MCF 10A (cell line): Measurements from ENCODE around the gene USF1. TPM values are rescaled to one million over a fixed set of nuclear protein-coding genes. Genes with fewer than 3 reads are reported as not detected.

ENCODE experiments used
- BruUV-seq: library from RNA; stranded (reverse); fragments of 400-500 nt; replicated peaks from 2 replicates; lab custom pipeline; 2021; lab: Mats Ljungman, UMichigan
- CTCF ChIA-PET: fragments of 300-600 bp; sonication (Branson Sonifier 250); formaldehyde crosslinking; extraction: SDS; loops from one replicate; lab custom pipeline; 2021; ENCODE audit warnings: antibody characterized with exemption, inconsistent platforms; lab: Yijun Ruan, JAX
- POLR2A ChIA-PET: fragments of 300-600, 350-650 bp; sonication (Branson Sonifier 250); formaldehyde crosslinking; extraction: SDS; loops from one replicate; lab custom pipeline; 2020; ENCODE audit warnings: antibody characterized with exemption, inconsistent platforms; lab: Yijun Ruan, JAX
- DNase-seq: peaks from one replicate; pipeline ENCODE4 v3.0.0-alpha.2; 2018; ENCODE audit not compliant: unreplicated experiment
- H3K27ac Mint-ChIP-seq: one replicate; pipeline ENCODE4 v1.8.0; 2022; ENCODE audit warnings: mild to moderate bottlenecking, low read depth, mixed read lengths; ENCODE audit not compliant: unreplicated experiment
- H3K27me3 Mint-ChIP-seq: one replicate; pipeline ENCODE4 v1.8.0; 2022; ENCODE audit warnings: mixed read lengths; ENCODE audit not compliant: insufficient read depth, unreplicated experiment
- H3K36me3 Mint-ChIP-seq: one replicate; pipeline ENCODE4 v1.8.0; 2022; ENCODE audit warnings: mild to moderate bottlenecking, moderate library complexity, mixed read lengths; ENCODE audit not compliant: insufficient read depth, unreplicated experiment
- H3K4me1 Mint-ChIP-seq: one replicate; pipeline ENCODE4 v1.8.0; 2022; ENCODE audit warnings: mixed read lengths; ENCODE audit not compliant: insufficient read depth, unreplicated experiment
- H3K4me3 Mint-ChIP-seq: one replicate; pipeline ENCODE4 v1.8.0; 2022; ENCODE audit warnings: mild to moderate bottlenecking, moderate library complexity, mixed read lengths; ENCODE audit not compliant: unreplicated experiment
- H3K9me3 Mint-ChIP-seq: one replicate; pipeline ENCODE4 v1.8.0; 2022; ENCODE audit warnings: mixed read lengths; ENCODE audit not compliant: unreplicated experiment
- intact Hi-C: fragments of 100-400 bp; cut with micrococcal nuclease; formaldehyde crosslinking; loops from 2 replicates; pipeline ENCODE4 v1.14.1; 2022
- total RNA-seq: library from RNA; stranded (reverse); gene quantifications from 2 replicates; pipeline ENCODE4 v1.2.3, GENCODE V29; 2022
- TF ChIP-seq, protein P1 (sequence below): fragments of 200-600 bp; IDR thresholded peaks from one replicate; pipeline ENCODE4 v1.8.0; 2022; ENCODE audit warnings: antibody characterized with exemption, mild to moderate bottlenecking; ENCODE audit not compliant: unreplicated experiment

The USF1 gene
- total RNA-seq, 1 experiment from 2014 or later = 48.8 TPM

- intact Hi-C loops = no loop called here
- Mint-ChIP-seq H3K27me3 (no peaks in the 10 kb centered on the region), H3K36me3 (peaks cover 5% of the 10 kb centered on the region), H3K4me1 (peaks cover 49% of the 10 kb centered on the region), H3K4me3 (no peak overlapping the region), H3K9me3 (no peaks in the 10 kb centered on the region), H3K27ac (no peak overlapping the region)
- CTCF ChIA-PET = interaction anchor here (0.6 to 10.3 kb wide), 7 partner anchors 12 to 442 kb away, joined by 3 to 331 read pairs (median 3); partner anchors contain the start of gene ARHGAP30
- no TSS peak for BruUV-seq
- POLR2A ChIA-PET = interaction anchor here (0.7 to 1.2 kb wide), 2 partner anchors 19 to 858 kb away, joined by 3 read pairs; no protein-coding TSS in a partner anchor
- TF ChIP-seq, protein P1, sequence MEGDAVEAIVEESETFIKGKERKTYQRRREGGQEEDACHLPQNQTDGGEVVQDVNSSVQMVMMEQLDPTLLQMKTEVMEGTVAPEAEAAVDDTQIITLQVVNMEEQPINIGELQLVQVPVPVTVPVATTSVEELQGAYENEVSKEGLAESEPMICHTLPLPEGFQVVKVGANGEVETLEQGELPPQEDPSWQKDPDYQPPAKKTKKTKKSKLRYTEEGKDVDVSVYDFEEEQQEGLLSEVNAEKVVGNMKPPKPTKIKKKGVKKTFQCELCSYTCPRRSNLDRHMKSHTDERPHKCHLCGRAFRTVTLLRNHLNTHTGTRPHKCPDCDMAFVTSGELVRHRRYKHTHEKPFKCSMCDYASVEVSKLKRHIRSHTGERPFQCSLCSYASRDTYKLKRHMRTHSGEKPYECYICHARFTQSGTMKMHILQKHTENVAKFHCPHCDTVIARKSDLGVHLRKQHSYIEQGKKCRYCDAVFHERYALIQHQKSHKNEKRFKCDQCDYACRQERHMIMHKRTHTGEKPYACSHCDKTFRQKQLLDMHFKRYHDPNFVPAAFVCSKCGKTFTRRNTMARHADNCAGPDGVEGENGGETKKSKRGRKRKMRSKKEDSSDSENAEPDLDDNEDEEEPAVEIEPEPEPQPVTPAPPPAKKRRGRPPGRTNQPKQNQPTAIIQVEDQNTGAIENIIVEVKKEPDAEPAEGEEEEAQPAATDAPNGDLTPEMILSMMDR = no peak
- DNase-seq = peak; percentile 59
Observed at GRCh38 chr1:161092621-161093028, 46.8 kb upstream of the USF1 start.

GRCh38 chr1:161091796-161092507 lies 46.2 kb upstream of the USF1 start:
- no peaks in the 10 kb centered on the region for H3K27me3 Mint-ChIP-seq
- no peak overlapping the region for H3K4me3 Mint-ChIP-seq
- peaks cover 42% of the 10 kb centered on the region for H3K4me1 Mint-ChIP-seq
- ChIA-PET CTCF (interaction anchor here (1.3 to 10.3 kb wide), 2 partner anchors 21 to 32 kb away, joined by 5 to 331 read pairs; partner anchors contain the start of gene ARHGAP30), POLR2A (interaction anchor here (1.0 to 1.2 kb wide), 2 partner anchors 18 to 74 kb away, joined by 3 to 4 read pairs; partner anchors contain the start of gene PPOX)
- TF ChIP-seq, protein P1 = no peak
- no peak for DNase-seq
- no peaks in the 10 kb centered on the region for H3K36me3 Mint-ChIP-seq
- no peak overlapping the region for H3K27ac Mint-ChIP-seq
- no TSS peak for BruUV-seq
- intact Hi-C loops = no loop called here
- no peaks in the 10 kb centered on the region for H3K9me3 Mint-ChIP-seq

DNA sequence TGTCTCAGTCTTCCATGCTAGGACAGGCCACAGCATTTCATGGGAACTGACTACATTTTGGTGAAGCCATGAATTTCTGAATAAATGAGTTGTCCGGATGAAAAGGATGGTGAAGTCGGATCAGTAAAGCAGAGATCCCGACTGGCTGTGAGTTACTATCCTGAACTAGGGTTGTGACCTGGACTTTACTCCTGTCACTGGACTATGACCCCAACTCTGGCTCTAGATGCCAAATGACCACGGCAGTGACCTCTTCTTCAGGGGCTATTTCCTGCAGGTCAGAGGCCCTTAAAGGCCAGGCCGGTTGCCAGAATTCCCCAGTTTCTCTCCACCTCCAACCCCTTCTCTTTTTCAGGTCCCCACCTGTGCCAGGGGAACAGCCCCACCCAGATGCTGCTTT lies 45.3 kb upstream of the USF1 start:
- DNase-seq = no peak
- peaks cover 41% of the 10 kb centered on the region for H3K4me1 Mint-ChIP-seq
- TF ChIP-seq, protein P1 = no peak
- H3K36me3 Mint-ChIP-seq = peaks cover 6% of the 10 kb centered on the region
- H3K27ac Mint-ChIP-seq = no peak overlapping the region
- POLR2A ChIA-PET = interaction anchor here (1.0 kb wide), 1 partner anchor 75 kb away, joined by 4 read pairs; the partner anchor contains the start of gene PPOX
- intact Hi-C loops = no loop called here
- no peaks in the 10 kb centered on the region for H3K27me3 Mint-ChIP-seq
- H3K4me3 Mint-ChIP-seq = no peak overlapping the region
- no TSS peak for BruUV-seq
- CTCF ChIA-PET = no interaction called here
- H3K9me3 Mint-ChIP-seq = no peaks in the 10 kb centered on the region

GRCh38 chr1:161090617-161091016 lies 44.8 kb upstream of the USF1 start:
- peaks cover 42% of the 10 kb centered on the region for H3K4me1 Mint-ChIP-seq
- no peak overlapping the region for H3K27ac Mint-ChIP-seq
- BruUV-seq = no TSS peak
- H3K27me3 Mint-ChIP-seq = no peaks in the 10 kb centered on the region
- no peak for DNase-seq
- peaks cover 6% of the 10 kb centered on the region for H3K36me3 Mint-ChIP-seq
- ChIA-PET POLR2A (no interaction called here), CTCF (interaction anchor here (1.4 kb wide), 1 partner anchor 93 kb away, joined by 5 read pairs; no protein-coding TSS in a partner anchor)
- no peaks in the 10 kb centered on the region for H3K9me3 Mint-ChIP-seq
- no peak overlapping the region for H3K4me3 Mint-ChIP-seq
- intact Hi-C loops = no loop called here
- TF ChIP-seq, protein P1 = no peak
